ENCODE results near the gene TBC1D10B.

TBC1D10B gene

DNA sequence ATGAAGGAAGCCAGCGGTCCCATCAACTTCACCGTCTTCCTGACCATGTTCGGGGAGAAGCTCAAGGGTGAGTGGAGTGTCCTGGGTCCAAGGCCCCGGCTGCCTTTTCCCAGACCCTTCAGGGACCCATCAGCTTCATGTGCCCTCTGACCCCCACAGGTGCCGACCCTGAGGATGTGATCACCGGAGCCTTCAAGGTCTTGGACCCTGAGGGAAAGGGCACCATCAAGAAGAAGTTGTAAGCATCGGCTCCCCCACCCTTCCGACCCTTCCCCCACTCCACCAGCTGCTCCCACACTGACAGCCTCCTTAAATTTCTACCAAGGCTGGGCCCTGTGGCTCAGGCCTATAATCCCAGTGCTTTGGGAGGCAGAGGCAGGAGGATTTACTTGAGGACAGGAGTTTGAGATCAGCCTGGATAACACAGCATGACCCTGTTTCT is 6.2 kb upstream of the TBC1D10B start:
- no peak for DNase-seq (ENCODE audit: low read depth in 2 of 3, low spot score in 2 of 3)

GRCh38 chr16:30375864-30376263 is 5.6 kb upstream of the TBC1D10B start:
- DNase-seq (ENCODE audit: low read depth in 2 of 3, low spot score in 2 of 3) = no peak

- no peak for DNase-seq (ENCODE audit: low read depth in 2 of 3, low spot score in 2 of 3)
These were observed 4.2 kb upstream of the TBC1D10B start, which contains the start of gene MYL11 for GRCh38 chr16:30374538-30374937. TSS of gene MYL11 (plus strand) at chr16:30374802. CDS start at chr16:30374858, 56 bp downstream.

- no peak for DNase-seq (ENCODE audit: low read depth in 2 of 3, low spot score in 2 of 3)
These were observed 2.4 kb upstream of the TBC1D10B start for GRCh38 chr16:30372725-30373124.

DNA sequence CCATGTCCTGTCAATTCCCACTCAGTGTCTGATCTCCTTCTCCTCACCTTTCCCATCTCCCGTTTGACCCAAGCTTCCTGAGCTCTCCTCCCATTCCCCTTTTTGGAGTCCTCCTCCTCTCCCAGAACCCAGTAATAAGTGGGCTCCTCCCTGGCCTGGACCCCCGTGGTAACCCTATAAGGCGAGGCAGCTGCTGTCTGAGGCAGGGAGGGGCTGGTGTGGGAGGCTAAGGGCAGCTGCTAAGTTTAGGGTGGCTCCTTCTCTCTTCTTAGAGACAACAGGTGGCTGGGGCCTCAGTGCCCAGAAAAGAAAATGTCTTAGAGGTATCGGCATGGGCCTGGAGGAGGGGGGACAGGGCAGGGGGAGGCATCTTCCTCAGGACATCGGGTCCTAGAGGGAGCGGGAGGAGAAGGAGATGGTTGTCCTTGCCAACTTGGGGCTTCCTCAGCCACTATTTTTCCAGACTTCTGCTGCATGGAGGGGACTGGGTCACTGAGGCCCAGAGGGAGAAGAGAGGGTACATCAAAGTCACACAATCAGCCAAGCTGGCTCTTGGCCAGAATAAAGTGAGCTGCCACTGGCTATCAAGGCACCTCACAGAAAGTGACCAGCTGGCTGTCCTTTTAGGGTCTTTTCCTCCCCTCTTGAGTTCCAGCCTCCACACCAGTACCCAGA is 1.9 kb upstream of the TBC1D10B start:
- no peak for DNase-seq (ENCODE audit: low read depth in 2 of 3, low spot score in 2 of 3)

GRCh38 chr16:30371248-30371816 is 1.0 kb upstream of the TBC1D10B start:
- no peak for DNase-seq (ENCODE audit: low read depth in 2 of 3, low spot score in 2 of 3)

DNA sequence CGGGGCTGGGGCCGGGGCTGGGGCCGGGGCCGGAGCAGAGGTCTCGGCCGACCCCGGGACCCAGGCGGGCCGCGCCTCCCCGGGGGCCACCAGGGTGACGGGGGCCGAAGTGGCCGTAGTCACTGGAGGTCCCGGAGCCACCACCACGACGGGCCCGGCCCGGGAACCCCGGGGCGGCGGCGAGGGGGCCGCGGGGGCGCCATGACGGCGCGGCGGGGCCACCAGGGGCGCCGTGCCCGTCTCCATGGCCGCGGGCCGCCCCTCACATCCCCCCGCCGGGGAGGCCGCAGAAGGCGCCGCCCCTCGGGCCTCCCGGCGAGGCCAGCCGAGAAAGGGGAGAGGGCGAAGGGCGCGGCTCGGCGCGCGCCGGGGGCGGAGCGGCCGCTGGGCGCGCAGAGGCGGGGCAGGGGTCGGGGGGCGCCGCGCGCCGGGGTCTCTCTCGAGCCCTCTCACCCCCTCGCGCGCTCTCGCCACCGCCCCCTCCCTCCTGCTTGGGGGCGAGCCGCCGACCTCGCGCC is 297 bp downstream of the TBC1D10B start:
- DNase-seq (ENCODE audit: low read depth in 2 of 3, low spot score in 2 of 3) = no peak

GRCh38 chr16:30369091-30369937 is 980 bp downstream of the TBC1D10B start:
- DNase-seq (ENCODE audit: low read depth in 2 of 3, low spot score in 2 of 3) = no peak

DNA sequence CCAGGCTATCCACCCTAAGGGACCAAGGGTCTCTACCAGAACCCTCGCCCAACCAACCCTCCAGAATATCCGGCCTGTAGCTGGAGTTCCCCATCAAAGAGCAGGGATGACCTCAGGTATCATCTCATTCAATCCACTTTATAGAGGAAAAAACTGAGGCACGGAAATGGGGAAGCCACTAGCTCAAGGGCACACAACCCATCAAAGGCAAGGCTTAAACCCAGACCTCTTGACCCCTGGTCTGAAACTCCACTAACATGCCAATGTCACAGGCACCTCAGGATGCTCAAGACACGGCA is 1.6 kb downstream of the TBC1D10B start:
- no peak for DNase-seq (ENCODE audit: low read depth in 2 of 3, low spot score in 2 of 3)

DNA sequence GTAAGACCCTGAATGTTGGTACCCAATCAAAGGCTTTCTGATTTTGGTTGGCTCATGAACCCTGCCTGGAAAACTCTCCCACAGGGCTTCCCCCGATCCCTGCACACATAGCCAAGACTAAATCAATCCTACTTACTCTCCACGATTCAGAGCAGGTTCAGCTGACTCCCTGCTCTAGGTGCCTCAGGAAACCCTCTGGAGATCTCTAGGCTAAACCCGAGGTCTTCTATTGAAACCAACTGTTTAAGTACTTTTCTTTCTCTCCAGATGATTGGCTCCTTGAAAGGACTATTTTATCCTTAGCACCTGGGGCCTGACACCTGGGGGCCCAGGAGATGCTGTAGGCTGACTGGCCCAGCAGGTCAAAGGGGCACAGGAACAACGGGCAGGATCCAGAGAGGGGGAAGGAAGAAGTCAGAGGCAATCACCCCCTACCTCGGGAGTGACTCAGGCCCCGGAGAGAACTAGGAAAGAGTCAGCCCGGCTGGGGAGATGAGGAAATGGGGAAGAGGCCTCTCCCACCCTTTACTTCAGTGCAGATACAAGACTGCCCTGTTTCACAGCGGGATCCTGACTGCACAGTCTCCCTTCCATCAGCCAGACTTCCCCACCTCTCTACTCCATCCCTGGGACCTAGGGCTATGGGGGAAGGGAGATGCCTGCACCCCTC is 2.0 kb downstream of the TBC1D10B start:
- DNase-seq (ENCODE audit: low read depth in 2 of 3, low spot score in 2 of 3) = no peak

DNA sequence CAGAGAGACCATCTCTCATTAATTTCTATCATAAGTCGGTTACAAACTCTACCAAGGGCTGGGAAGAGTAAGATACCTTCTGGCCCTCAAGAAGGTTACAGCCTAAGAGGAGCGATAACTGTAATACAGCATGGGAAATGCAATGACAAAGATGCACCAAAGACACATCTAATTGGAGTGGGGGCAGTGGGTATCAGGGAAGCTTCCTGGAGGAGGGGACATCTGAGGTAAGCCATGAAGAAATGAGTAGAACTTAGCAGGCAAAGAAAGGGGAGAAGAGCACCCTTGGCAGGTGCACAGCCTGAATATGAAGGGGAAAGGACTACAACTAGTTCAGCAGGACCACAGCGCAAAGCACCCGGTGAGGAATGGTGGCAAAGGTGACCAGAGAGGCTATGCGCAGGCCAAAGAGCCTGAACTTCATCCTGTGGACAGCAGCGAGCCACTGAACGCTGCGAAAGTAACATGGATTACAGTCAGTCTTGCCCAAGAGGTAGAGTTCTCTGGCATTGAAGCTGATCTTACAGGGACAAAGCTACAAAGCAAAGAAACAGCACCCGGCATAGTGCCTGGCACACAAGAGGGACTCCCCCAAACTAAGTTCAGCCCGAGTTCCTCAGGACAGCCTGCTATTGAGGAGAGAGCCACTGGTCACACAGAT is 2.8 kb downstream of the TBC1D10B start:
- DNase-seq (ENCODE audit: low read depth in 2 of 3, low spot score in 2 of 3) = no peak

DNA sequence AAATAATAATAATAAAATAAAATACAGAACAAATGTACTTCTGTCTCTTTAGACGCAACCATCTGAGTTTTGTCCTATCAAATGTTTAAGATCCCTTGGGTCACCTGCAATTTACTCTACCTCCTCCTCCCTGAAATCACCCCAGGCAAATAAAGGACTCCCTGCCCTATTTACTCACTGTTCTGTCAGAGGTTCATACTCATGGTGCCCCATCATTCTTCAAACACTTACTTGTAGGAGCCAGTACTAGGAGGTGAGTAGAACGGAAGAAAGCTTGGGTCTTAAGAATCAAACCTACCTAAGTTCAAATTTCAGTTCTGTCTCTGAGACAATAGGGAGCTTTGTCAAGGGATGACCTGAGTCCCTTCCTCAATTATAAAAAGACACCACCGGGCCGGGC is 3.8 kb downstream of the TBC1D10B start:
- DNase-seq (ENCODE audit: low read depth in 2 of 3, low spot score in 2 of 3) = no peak

GRCh38 chr16:30365200-30365599 is 5.1 kb downstream of the TBC1D10B start:
- DNase-seq (ENCODE audit: low read depth in 2 of 3, low spot score in 2 of 3) = no peak

DNA sequence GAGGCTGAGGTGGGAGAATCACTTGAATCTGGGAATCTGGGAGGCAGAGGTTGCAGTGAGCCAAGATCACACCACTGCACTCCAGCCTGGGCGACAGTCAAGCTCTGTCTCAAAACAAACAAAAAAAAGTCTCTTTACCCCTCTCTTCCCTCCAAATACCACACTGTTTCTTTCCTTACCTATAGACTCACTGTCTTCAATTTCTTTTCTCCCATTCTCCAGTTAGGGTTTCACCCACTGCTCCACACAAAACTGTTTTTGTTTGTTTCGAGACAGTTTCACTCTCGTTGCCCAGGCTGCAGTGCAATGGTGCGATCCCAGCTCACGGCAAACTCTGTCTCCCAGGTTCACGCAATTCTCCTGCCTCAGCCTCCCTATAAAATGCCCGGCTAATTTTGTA is 9.1 kb downstream of the TBC1D10B start:
- DNase-seq (ENCODE audit: low read depth in 2 of 3, low spot score in 2 of 3) = no peak

GRCh38 chr16:30359871-30360170 is 10.5 kb downstream of the TBC1D10B start:
- DNase-seq (ENCODE audit: low read depth in 2 of 3, low spot score in 2 of 3) = no peak

DNA sequence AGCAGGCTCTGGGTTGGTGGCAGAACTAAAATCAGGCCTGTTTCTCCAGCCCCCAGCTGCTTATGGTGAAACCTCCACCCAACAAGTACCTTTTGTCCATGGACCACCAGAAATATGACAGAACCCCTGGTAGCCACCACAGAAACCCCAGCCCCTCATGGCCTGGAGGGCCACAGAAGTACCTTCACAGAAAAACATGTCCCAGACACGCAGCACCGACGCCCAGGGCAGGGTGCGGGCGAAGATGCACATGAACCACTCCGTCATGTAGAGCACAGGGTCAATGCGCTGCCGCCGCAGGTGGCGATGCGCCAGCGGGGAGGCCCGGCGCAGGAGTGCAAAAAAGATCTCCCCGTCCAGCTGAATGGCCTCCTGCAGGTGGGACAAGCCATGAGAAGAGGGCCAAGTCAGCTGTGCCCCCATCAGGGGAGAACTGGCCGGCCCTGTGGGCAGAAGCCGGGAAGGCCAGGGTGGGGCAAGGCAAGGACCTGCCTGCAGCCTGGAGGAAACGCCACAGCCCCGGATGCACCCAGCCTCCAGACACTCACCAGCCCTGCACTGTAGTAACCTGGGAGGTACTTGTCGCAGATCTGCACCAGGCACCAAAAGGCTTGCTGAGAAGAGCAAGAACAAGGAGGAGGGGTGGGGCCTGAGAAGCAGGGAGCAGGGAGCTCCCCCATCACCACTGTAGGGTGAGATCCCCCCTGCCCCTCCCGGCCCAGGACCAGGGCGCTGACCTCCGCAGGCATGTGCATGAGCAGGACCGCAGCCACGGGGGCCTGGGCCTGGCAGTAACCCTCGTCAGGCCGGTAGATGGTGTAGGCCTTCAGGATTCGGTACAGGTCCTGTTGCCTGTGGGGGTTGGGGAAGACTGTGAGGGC is 11.1 kb downstream of the TBC1D10B start:
- DNase-seq (ENCODE audit: low read depth in 2 of 3, low spot score in 2 of 3) = no peak

DNA sequence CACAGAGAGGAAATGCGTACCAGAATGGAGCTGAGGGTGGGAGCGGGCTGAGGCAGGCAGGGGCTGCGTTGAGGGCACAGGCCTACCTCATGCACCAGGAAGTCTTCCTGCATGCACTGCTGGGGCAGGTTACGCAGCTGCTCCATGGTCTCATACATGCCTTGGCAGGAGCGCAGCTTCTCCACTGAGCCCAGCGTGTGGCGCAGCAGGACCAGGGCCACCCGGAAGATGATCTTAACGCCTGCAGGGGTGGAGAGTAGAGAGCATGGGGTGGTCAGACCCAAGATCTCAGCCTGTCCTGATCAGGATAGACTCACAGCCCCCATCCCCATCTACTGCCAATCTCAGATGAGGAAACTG is 11.7 kb downstream of the TBC1D10B start:
- DNase-seq (ENCODE audit: low read depth in 2 of 3, low spot score in 2 of 3) = no peak

- DNase-seq (ENCODE audit: low read depth in 2 of 3, low spot score in 2 of 3) = no peak
These were observed 12.3 kb downstream of the TBC1D10B start for GRCh38 chr16:30357715-30358576.

GRCh38 chr16:30357085-30357714 is 13.1 kb downstream of the TBC1D10B start:
- no peak for DNase-seq (ENCODE audit: low read depth in 2 of 3, low spot score in 2 of 3)

Measured in activated CD8-positive, alpha-beta memory T cell treated with anti-CD3 and anti-CD28 coated beads for 48 hours (primary cell).